22Rv1 (cell line): ENCODE data around the gene STK36.

Source experiments
- ZFX ChIP-seq: fragments of 450-650 bp; IDR thresholded peaks from 2 replicates; pipeline ENCODE4 v1.6.1; 2017; ENCODE audit warnings: antibody characterized with exemption, borderline replicate concordance
- TF ChIP-seq, protein P1 (sequence below): fragments of 450-650 bp; IDR thresholded peaks from 2 replicates; pipeline ENCODE4 v1.5.1; 2017; ENCODE audit warnings: mild to moderate bottlenecking

DNA sequence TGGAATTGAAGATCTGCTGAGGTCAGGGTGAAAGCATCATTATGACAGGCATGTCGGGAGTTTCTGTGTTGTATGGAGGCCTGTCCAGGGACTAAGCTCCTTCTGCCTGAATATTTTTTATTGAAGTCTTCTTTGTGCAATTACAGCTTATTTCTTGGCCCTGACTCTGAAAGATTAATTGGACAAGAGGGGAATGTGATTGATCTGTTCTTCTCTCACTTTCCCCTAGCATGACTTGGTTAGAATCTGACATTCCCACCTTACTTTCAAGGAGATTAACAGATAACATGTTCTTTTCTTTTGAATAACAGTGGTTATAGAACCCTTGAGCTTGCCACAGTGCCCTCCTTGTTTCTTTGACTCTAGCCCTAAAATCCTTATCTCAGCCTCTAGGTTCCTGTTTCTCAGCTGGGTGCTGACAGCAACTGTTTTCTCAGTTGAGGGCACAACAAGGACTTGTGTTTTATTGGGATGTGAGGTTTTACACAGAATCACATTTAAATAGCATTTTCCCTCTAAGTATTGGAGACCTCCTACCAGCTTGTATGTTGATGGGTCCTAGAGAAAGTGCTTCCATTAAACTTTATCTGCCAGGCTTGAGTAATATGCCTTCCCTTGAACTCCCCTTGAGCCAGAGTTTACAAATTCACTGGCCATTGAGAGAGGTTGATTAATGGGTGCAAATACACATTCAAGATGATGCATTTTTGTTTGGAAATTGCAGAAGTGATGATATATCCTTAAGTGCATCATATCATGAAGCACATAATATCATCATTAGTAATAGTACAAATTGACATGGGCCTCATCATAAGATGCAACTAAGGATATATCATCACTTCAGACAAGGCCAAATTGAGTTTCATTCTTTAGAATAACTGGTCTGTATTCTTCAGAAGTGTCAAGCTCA lies 51.2 kb downstream of the STK36 start:
- TF ChIP-seq, protein P1, sequence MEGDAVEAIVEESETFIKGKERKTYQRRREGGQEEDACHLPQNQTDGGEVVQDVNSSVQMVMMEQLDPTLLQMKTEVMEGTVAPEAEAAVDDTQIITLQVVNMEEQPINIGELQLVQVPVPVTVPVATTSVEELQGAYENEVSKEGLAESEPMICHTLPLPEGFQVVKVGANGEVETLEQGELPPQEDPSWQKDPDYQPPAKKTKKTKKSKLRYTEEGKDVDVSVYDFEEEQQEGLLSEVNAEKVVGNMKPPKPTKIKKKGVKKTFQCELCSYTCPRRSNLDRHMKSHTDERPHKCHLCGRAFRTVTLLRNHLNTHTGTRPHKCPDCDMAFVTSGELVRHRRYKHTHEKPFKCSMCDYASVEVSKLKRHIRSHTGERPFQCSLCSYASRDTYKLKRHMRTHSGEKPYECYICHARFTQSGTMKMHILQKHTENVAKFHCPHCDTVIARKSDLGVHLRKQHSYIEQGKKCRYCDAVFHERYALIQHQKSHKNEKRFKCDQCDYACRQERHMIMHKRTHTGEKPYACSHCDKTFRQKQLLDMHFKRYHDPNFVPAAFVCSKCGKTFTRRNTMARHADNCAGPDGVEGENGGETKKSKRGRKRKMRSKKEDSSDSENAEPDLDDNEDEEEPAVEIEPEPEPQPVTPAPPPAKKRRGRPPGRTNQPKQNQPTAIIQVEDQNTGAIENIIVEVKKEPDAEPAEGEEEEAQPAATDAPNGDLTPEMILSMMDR: no peak
- no peak for TF ChIP-seq ZFX
